A549 (cell line): ENCODE results near the gene NID1. TPM values are rescaled to one million over a fixed set of nuclear protein-coding genes. Genes with fewer than 3 reads are reported as not detected.

Experiments
- ATAC-seq, 2 experiments: fragments of 200-7000 bp in 1 of 2; fragments of >200 bp in 1 of 2; cut with Nextera tagmentation in 1 of 2; cut with Tn5 transposase in 1 of 2; 3 replicates each; pipeline versions ENCODE4 v1.8.0 to v1.9.1; 2018 to 2020; ENCODE audit warnings: mild to moderate bottlenecking in 1 of 2, moderate library complexity in 1 of 2
- CTCF ChIA-PET: fragments of 300-600 bp; sonication (Branson Sonifier 250); formaldehyde crosslinking; extraction: SDS; loops from one replicate; lab custom pipeline; 2021; ENCODE audit warnings: antibody characterized with exemption, inconsistent platforms; lab: Yijun Ruan, JAX
- POLR2A ChIA-PET: fragments of 350-600 bp; formaldehyde crosslinking; extraction: SDS; loops from one replicate; lab custom pipeline; 2021; ENCODE audit warnings: antibody characterized with exemption, inconsistent platforms; lab: Yijun Ruan, JAX
- DNase-seq, 2 experiments: peaks; one replicate each; pipeline versions ENCODE4 v3.0.0 to v3.0.0-alpha.2; 2011 to 2016; ENCODE audit warnings: low read depth in 1 of 2, low spot score in 1 of 2
- FAIRE-seq: peaks from 2 replicates; lab custom pipeline; 2011; peaks lifted over from hg19 to GRCh38; lab: Jason Lieb, UNC
- H3K27ac ChIP-seq, 2 experiments: fragments of >200 bp; sonication (Bioruptor Twin); formaldehyde crosslinking; 3 replicates each; pipeline ENCODE4 v1.5.1; 2016 to 2017
- H3K4me1 ChIP-seq: fragments of >200 bp; sonication (Bioruptor Twin); formaldehyde crosslinking; 3 replicates; pipeline ENCODE4 v1.6.1; 2016
- H3K4me2 ChIP-seq: fragments of >200 bp; sonication (Bioruptor Twin); formaldehyde crosslinking; 3 replicates; pipeline ENCODE4 v1.6.1; 2016
- H3K4me3 ChIP-seq: fragments of >200 bp; sonication (Bioruptor Twin); formaldehyde crosslinking; 3 replicates; pipeline ENCODE4 v1.5.1; 2016
- H3K9me3 ChIP-seq: fragments of >200 bp; sonication (Bioruptor Twin); formaldehyde crosslinking; 3 replicates; pipeline ENCODE4 v1.6.1; 2016
- CBX2 ChIP-seq: fragments of 200-600 bp; sonication (generic); IDR thresholded peaks from 2 replicates; pipeline ENCODE4 v1.6.1; 2016; ENCODE audit warnings: low read depth, mild to moderate bottlenecking, borderline replicate concordance
- CBX8 ChIP-seq: fragments of 200-600 bp; sonication (generic); IDR thresholded peaks from 2 replicates; pipeline ENCODE4 v1.6.1; 2016
- CHD2 ChIP-seq: fragments of 150-350 bp; IDR thresholded peaks from 2 replicates; pipeline ENCODE4 v1.6.1; 2014; ENCODE audit warnings: low read length; ENCODE audit not compliant: partially characterized antibody
- EHMT2 ChIP-seq: fragments of 200-600 bp; sonication (generic); IDR thresholded peaks from 2 replicates; pipeline ENCODE4 v1.6.1; 2016; ENCODE audit warnings: antibody characterized with exemption, low read depth, mild to moderate bottlenecking, moderate library complexity
- GATA3 ChIP-seq: IDR thresholded peaks from 2 replicates; pipeline ENCODE4 v1.6.1; 2012; ENCODE audit warnings: borderline replicate concordance
- HDAC2 ChIP-seq: fragments of 200-600 bp; sonication (generic); IDR thresholded peaks from 2 replicates; pipeline ENCODE4 v1.6.1; 2016
- HOXB13 ChIP-seq: fragments of 250-450 bp; sonication (Bioruptor Pico); IDR thresholded peaks from 2 replicates; pipeline ENCODE4 v1.5.0; 2020; ENCODE audit warnings: low read depth, mild to moderate bottlenecking, moderate library complexity
- HOXB5 ChIP-seq: fragments of 250-450 bp; sonication (Bioruptor Pico); IDR thresholded peaks from 2 replicates; pipeline ENCODE4 v1.5.0; 2020; ENCODE audit warnings: mild to moderate bottlenecking, moderate library complexity
- MAZ ChIP-seq: fragments of 150-350 bp; IDR thresholded peaks from 2 replicates; pipeline ENCODE4 v1.6.1; 2014; ENCODE audit warnings: antibody characterized with exemption, low read depth, low read length, borderline replicate concordance
- NFE2L2 ChIP-seq: fragments of 150-350 bp; conservative IDR thresholded peaks from 2 replicates; pipeline ENCODE4 v1.6.1; 2014; ENCODE audit warnings: low read length
- NR3C1 ChIP-seq: fragments of >200 bp; sonication (Bioruptor Twin); formaldehyde crosslinking; IDR thresholded peaks from 3 replicates; pipeline ENCODE4 v1.6.1; 2017
- PHF8 ChIP-seq: fragments of 200-600 bp; sonication (generic); IDR thresholded peaks from 2 replicates; pipeline ENCODE4 v1.6.1; 2016; ENCODE audit warnings: low read depth, mild to moderate bottlenecking, antibody characterized with exemption, moderate library complexity, borderline replicate concordance
- RNF2 ChIP-seq: fragments of 200-600 bp; sonication (generic); IDR thresholded peaks from 2 replicates; pipeline ENCODE4 v1.6.1; 2016; ENCODE audit warnings: low read depth, mild to moderate bottlenecking, antibody characterized with exemption, moderate library complexity, borderline replicate concordance
- TFCP2L1 ChIP-seq: fragments of 250-450 bp; sonication (Bioruptor Pico); IDR thresholded peaks from 2 replicates; pipeline ENCODE4 v1.5.0; 2021; ENCODE audit warnings: mild to moderate bottlenecking
- TP53 ChIP-seq: fragments of 250-450 bp; sonication (Bioruptor Pico); IDR thresholded peaks from 2 replicates; pipeline ENCODE4 v1.5.0; 2021; ENCODE audit warnings: mild to moderate bottlenecking, moderate library complexity
- ZC3H11A ChIP-seq: fragments of 450-650 bp; IDR thresholded peaks from 2 replicates; pipeline ENCODE4 v1.6.1; 2014; ENCODE audit warnings: antibody characterized with exemption, mild to moderate bottlenecking
- ZFP36 ChIP-seq: fragments of 450-650 bp; IDR thresholded peaks from 2 replicates; pipeline ENCODE4 v1.6.1; 2014; ENCODE audit warnings: borderline replicate concordance; ENCODE audit not compliant: partially characterized antibody
- ZNF302 ChIP-seq: fragments of 250-450 bp; sonication (Bioruptor Pico); IDR thresholded peaks from 2 replicates; pipeline ENCODE4 v1.9.0; 2021; ENCODE audit warnings: inconsistent platforms, mild to moderate bottlenecking, moderate library complexity
- ZSCAN20 ChIP-seq: fragments of 250-450 bp; sonication (Bioruptor Pico); IDR thresholded peaks from 2 replicates; pipeline ENCODE4 v1.8.0; 2022; ENCODE audit warnings: mild to moderate bottlenecking, moderate library complexity
- WGBS: methylation state at CpG from one replicate; pipeline ENCODE4 v1.1.6; 2017; ENCODE audit errors: missing lambda C conversion rate; 5-methylcytosine and 5-hydroxymethylcytosine counted together
- polyA plus RNA-seq, 4 experiments: library from polyadenylated mRNA; depleted of rRNA in 3 of 4; stranded (reverse); fragments of >200 nt; fragmentation: RNase III in 1 of 4; extraction: RNeasy Plus Mini Kit Qiagen cat#74134 plus additional on column Dnase treatment in 1 of 4; gene quantifications; 2 replicates in 3 of 4; 3 replicates in 1 of 4; pipeline ENCODE4 v1.2.3, GENCODE V29; 2011 to 2017
- TF ChIP-seq, protein P1 (sequence below): fragments of >200 bp; sonication (Bioruptor Twin); formaldehyde crosslinking; IDR thresholded peaks from 2 replicates; pipeline ENCODE4 v1.6.1; 2016
- TF ChIP-seq, protein P2 (sequence below): fragments of 200-600 bp; sonication (generic); IDR thresholded peaks from 2 replicates; pipeline ENCODE4 v1.6.1; 2016; ENCODE audit warnings: antibody characterized with exemption, mild to moderate bottlenecking, moderate library complexity
- TF ChIP-seq, protein P3 (sequence below): fragments of 450-650 bp; IDR thresholded peaks from 2 replicates; pipeline ENCODE4 v1.6.1; 2014; ENCODE audit warnings: antibody characterized with exemption
- TF ChIP-seq, protein P4 (sequence below): IDR thresholded peaks from 2 replicates; pipeline ENCODE4 v1.6.1; 2012
- TF ChIP-seq, protein P5 (sequence below): IDR thresholded peaks from 2 replicates; pipeline ENCODE4 v1.6.1; 2012; ENCODE audit warnings: low read depth, borderline replicate concordance
- TF ChIP-seq, protein P6 (sequence below): IDR thresholded peaks from 2 replicates; pipeline ENCODE4 v1.6.1; 2012

Gene NID1
- polyA plus RNA-seq, 2 of the 4 experiments (the other 2 are of a cell fraction) = 6.8 to 10.5 TPM

DNA sequence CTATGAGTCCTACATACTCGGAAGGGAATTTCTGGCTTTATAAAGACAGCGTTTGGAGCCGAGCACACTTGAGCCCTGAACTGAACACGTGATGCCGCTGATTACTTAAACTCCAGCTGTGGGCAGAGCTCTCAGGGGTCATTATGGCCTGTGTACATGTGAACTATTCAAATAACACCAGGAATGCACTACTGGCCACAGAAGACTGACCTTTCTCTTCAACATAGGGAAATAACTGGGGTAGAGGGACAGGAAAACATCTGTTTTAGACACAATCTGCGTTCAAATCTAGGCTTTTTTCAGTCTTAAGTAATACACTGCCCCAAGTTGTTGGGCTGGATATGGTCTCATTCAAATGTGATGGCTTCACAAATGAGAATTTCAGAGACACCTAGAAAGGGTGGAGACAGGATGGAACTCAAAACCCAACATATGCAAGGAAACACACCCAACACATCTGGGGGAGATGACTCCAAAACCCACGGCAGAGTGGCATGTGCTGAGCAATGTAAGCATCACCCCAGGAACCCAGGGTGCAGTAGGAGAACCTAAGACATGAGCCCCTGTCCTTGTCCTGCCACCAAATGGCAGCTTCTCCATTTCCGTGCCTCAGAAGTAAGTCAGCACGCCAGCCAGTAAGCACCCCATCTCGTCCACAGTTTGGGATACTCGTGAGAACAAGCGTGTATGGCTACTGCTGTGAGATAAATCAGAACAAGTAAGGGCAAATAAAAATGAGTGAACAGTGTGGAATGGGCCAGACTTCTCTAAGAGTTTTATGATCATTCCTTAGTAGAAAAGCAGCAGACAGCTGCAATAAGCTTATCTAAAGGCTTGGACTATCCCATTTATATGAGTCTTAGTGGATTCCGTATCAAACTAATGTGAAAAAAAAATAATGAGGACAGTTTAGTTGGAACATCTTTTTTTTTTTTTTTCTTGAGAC is 24.9 kb downstream of the NID1 start:
- H3K4me2 ChIP-seq = no peak overlapping the region
- H3K4me3 ChIP-seq = no peak overlapping the region
- ChIA-PET POLR2A (interaction anchor here (0.7 kb wide), 1 partner anchor 46 kb away, joined by 3 read pairs; no protein-coding TSS in a partner anchor), CTCF (interaction anchor here (0.6 to 1.0 kb wide), 2 partner anchors 13 to 462 kb away, joined by 3 to 4 read pairs; no protein-coding TSS in a partner anchor)
- H3K27ac ChIP-seq = no peak overlapping the region
- TF ChIP-seq NFE2L2 (no peak), CBX2 (no peak), TFCP2L1 (no peak)
- TF ChIP-seq, protein P1, sequence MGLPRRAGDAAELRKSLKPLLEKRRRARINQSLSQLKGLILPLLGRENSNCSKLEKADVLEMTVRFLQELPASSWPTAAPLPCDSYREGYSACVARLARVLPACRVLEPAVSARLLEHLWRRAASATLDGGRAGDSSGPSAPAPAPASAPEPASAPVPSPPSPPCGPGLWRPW = no peak
- no peak for FAIRE-seq
- no peaks in the 10 kb centered on the region for H3K9me3 ChIP-seq
- WGBS = 65% methylated on average over 13 of the region's 13 CpGs
- no peaks in the 10 kb centered on the region for H3K4me1 ChIP-seq
- DNase-seq = no peak
- ATAC-seq = no peak

DNA sequence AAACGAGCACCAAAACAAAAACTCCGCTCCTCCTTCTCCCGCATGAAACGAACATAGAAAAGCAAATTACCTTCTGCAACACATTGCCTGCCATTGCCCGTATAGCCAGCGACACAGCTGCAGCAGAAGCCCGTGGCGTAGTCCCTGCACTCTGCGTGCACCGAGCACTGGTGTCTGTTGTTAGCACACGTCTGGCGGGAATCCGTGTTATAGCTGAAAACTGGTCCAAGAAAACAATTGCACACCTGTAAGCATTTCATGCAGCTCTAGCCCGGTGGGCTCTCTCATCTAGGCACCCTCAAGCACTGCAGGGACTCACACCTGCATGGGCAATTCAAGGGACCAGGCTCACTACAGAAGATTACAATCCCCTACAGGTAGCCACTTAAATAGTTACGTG is 26.9 kb downstream of the NID1 start:
- POLR2A ChIA-PET = no interaction called here
- CTCF ChIA-PET = interaction anchor here (1.0 kb wide), 1 partner anchor 17 kb away, joined by 3 read pairs; no protein-coding TSS in a partner anchor
- WGBS = 78% methylated on average over 14 of the region's 15 CpGs

DNA sequence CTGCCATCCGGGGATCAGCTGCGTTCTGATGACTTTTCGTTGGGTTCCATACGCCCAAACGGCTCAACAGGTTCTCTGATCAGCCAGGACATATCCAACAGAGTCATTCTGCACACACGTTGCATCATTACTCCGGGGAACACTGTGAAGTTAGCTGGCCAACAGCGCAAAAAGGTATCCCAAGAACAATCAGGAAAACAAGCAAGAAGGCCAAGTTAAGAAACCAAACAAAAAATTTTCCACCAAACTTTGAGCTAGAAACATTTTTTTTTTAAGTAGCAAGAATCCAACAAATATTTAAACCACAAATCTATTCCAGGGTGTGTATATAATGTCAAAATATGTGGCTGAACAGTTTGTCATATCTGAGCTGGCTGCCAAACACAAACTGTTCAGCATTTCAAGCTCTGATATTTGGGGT is 29.2 kb downstream of the NID1 start:
- Histone ChIP-seq H3K9me3 (no peaks in the 10 kb centered on the region), H3K27ac (no peak overlapping the region), H3K4me1 (no peaks in the 10 kb centered on the region), H3K4me2 (no peak overlapping the region), H3K4me3 (no peak overlapping the region)
- no peak for ATAC-seq
- ChIA-PET POLR2A (no interaction called here), CTCF (no interaction called here)
- TF ChIP-seq ZSCAN20 (CRISPR knock-in tag) = no peak
- no peak for TF ChIP-seq ZC3H11A
- TF ChIP-seq RNF2 = no peak
- TF ChIP-seq GATA3 = no peak
- TF ChIP-seq, protein P2, sequence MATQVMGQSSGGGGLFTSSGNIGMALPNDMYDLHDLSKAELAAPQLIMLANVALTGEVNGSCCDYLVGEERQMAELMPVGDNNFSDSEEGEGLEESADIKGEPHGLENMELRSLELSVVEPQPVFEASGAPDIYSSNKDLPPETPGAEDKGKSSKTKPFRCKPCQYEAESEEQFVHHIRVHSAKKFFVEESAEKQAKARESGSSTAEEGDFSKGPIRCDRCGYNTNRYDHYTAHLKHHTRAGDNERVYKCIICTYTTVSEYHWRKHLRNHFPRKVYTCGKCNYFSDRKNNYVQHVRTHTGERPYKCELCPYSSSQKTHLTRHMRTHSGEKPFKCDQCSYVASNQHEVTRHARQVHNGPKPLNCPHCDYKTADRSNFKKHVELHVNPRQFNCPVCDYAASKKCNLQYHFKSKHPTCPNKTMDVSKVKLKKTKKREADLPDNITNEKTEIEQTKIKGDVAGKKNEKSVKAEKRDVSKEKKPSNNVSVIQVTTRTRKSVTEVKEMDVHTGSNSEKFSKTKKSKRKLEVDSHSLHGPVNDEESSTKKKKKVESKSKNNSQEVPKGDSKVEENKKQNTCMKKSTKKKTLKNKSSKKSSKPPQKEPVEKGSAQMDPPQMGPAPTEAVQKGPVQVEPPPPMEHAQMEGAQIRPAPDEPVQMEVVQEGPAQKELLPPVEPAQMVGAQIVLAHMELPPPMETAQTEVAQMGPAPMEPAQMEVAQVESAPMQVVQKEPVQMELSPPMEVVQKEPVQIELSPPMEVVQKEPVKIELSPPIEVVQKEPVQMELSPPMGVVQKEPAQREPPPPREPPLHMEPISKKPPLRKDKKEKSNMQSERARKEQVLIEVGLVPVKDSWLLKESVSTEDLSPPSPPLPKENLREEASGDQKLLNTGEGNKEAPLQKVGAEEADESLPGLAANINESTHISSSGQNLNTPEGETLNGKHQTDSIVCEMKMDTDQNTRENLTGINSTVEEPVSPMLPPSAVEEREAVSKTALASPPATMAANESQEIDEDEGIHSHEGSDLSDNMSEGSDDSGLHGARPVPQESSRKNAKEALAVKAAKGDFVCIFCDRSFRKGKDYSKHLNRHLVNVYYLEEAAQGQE = no peak
- no peak for TF ChIP-seq ZFP36
- TF ChIP-seq EHMT2 = no peak
- TF ChIP-seq CHD2 = no peak
- no peak for TF ChIP-seq MAZ
- TF ChIP-seq HDAC2 = no peak
- no peak for FAIRE-seq
- WGBS = 55% methylated on average over 8 of the region's 8 CpGs
- DNase-seq = no peak

More for the DNA sequence above, 26.9 kb downstream of the NID1 start:
- H3K9me3 ChIP-seq = no peaks in the 10 kb centered on the region
- no peak overlapping the region for H3K4me3 ChIP-seq
- no peak for ATAC-seq
- no peak overlapping the region for H3K27ac ChIP-seq
- no peak overlapping the region for H3K4me2 ChIP-seq
- FAIRE-seq = no peak
- no peak for DNase-seq
- no peaks in the 10 kb centered on the region for H3K4me1 ChIP-seq
- TF ChIP-seq HOXB5 (CRISPR knock-in tag) (no peak), NR3C1 (no peak), PHF8 (no peak), HDAC2 (no peak), GATA3 (no peak), HOXB13 (CRISPR knock-in tag) (no peak), ZFP36 (no peak), ZNF302 (no peak), TP53 (no peak), CBX8 (no peak)
- TF ChIP-seq, protein P3, sequence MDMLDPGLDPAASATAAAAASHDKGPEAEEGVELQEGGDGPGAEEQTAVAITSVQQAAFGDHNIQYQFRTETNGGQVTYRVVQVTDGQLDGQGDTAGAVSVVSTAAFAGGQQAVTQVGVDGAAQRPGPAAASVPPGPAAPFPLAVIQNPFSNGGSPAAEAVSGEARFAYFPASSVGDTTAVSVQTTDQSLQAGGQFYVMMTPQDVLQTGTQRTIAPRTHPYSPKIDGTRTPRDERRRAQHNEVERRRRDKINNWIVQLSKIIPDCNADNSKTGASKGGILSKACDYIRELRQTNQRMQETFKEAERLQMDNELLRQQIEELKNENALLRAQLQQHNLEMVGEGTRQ = no peak
- TF ChIP-seq, protein P4, sequence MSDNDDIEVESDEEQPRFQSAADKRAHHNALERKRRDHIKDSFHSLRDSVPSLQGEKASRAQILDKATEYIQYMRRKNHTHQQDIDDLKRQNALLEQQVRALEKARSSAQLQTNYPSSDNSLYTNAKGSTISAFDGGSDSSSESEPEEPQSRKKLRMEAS = no peak
- TF ChIP-seq, protein P5, sequence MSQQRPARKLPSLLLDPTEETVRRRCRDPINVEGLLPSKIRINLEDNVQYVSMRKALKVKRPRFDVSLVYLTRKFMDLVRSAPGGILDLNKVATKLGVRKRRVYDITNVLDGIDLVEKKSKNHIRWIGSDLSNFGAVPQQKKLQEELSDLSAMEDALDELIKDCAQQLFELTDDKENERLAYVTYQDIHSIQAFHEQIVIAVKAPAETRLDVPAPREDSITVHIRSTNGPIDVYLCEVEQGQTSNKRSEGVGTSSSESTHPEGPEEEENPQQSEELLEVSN = no peak
- TF ChIP-seq, protein P6, sequence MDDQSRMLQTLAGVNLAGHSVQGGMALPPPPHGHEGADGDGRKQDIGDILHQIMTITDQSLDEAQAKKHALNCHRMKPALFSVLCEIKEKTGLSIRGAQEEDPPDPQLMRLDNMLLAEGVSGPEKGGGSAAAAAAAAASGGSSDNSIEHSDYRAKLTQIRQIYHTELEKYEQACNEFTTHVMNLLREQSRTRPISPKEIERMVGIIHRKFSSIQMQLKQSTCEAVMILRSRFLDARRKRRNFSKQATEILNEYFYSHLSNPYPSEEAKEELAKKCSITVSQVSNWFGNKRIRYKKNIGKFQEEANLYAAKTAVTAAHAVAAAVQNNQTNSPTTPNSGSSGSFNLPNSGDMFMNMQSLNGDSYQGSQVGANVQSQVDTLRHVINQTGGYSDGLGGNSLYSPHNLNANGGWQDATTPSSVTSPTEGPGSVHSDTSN = no peak
